Gastrocnemius medialis (tissue), 4 donors: ENCODE results near the gene THSD7B.

ENCODE experiments used
- POLR2A ChIP-seq, 2 donors: fragments of 450-650 bp; IDR thresholded peaks; one replicate each; pipeline ENCODE4 v1.6.1; 2017; ENCODE audit warnings: antibody characterized with exemption in 2 of 2, mild to moderate bottlenecking in 2 of 2, moderate library complexity in 2 of 2
- TF ChIP-seq, protein P1 (sequence below), 5 experiments: fragments of 450-650 bp in 3 of 5; fragments of 200-600 bp in 2 of 5; sonication (generic) in 2 of 5; IDR thresholded peaks in 4 of 5; conservative IDR thresholded peaks in 1 of 5; 1 replicate in 4 of 5; 2 replicates in 1 of 5; pipeline ENCODE4 v1.5.1; 2016 to 2019; ENCODE audit warnings: antibody characterized with exemption in 5 of 5, mild to moderate bottlenecking in 3 of 5, moderate library complexity in 3 of 5

DNA sequence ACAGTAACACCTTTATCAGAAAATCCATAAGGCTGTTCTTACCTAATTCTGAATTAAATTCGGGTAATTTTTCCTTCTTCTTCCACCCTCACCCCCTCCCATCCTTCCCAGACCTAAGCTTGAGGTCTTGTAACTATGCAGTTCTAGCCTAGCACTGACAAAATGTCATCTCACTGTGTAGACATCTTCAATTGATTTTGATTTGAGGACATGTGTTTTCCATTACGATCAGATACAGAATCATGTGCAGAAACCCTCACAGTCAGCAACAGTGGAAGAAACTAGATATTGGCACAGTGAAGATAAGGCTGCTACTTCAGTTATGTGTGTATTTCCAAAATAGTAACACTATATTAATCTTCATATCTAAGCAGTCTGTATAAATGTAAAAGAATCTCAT lies 244.6 kb downstream of the THSD7B start:
- TF ChIP-seq, protein P1, sequence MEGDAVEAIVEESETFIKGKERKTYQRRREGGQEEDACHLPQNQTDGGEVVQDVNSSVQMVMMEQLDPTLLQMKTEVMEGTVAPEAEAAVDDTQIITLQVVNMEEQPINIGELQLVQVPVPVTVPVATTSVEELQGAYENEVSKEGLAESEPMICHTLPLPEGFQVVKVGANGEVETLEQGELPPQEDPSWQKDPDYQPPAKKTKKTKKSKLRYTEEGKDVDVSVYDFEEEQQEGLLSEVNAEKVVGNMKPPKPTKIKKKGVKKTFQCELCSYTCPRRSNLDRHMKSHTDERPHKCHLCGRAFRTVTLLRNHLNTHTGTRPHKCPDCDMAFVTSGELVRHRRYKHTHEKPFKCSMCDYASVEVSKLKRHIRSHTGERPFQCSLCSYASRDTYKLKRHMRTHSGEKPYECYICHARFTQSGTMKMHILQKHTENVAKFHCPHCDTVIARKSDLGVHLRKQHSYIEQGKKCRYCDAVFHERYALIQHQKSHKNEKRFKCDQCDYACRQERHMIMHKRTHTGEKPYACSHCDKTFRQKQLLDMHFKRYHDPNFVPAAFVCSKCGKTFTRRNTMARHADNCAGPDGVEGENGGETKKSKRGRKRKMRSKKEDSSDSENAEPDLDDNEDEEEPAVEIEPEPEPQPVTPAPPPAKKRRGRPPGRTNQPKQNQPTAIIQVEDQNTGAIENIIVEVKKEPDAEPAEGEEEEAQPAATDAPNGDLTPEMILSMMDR (IDR thresholded peaks at IDR 0.05 in 4 of 5, conservative IDR thresholded peaks at IDR 0.05 in 1 of 5): no peak
- no peak for TF ChIP-seq POLR2A (IDR thresholded peaks at IDR 0.05)
